ENCODE results near the gene KCNA3.

- TF ChIP-seq FOXM1 (IDR thresholded peaks at IDR 0.05; ENCODE audit: borderline replicate concordance) (no peak), CTBP1 (IDR thresholded peaks at IDR 0.05; ENCODE audit: borderline replicate concordance) (no peak), NFRKB (IDR thresholded peaks at IDR 0.05) (no peak), ELF4 (IDR thresholded peaks at IDR 0.05) (no peak), TARDBP (IDR thresholded peaks at IDR 0.05) (no peak), ZNF384 (IDR thresholded peaks at IDR 0.05) (no peak)
These were observed 7.0 kb downstream of the KCNA3 start for GRCh38 chr1:110667776-110668175.
